ENCODE data around the gene PDSS2. TPM values are rescaled to one million over a fixed set of nuclear protein-coding genes. Genes with fewer than 3 reads are reported as not detected.

PDSS2 gene
- total RNA-seq, 1 donor from 2014 or later: 10.7 TPM

- H3K27ac Mint-ChIP-seq: no peak overlapping the region
- H3K4me3 Mint-ChIP-seq: no peak overlapping the region
- TF ChIP-seq CTCF (IDR thresholded peaks at IDR 0.05; ENCODE audit: unreplicated experiment): no peak
- H3K4me1 Mint-ChIP-seq: peaks cover 9% of the 10 kb centered on the region
- H3K9me3 Mint-ChIP-seq: peaks cover 2% of the 10 kb centered on the region
- DNase-seq (ENCODE audit: low spot score in 2 of 2, unreplicated experiment in 2 of 2): no peak
- H3K36me3 Mint-ChIP-seq: peaks cover 7% of the 10 kb centered on the region
- H3K27me3 Mint-ChIP-seq (ENCODE audit: low read depth): no peaks in the 10 kb centered on the region
These were observed 17.7 kb downstream of the PDSS2 start for GRCh38 chr6:107441682-107442081.

- Mint-ChIP-seq H3K9me3 (no peaks in the 10 kb centered on the region), H3K4me3 (no peak overlapping the region), H3K27me3 (ENCODE audit: low read depth) (no peaks in the 10 kb centered on the region), H3K4me1 (peaks cover 9% of the 10 kb centered on the region), H3K27ac (no peak overlapping the region), H3K36me3 (peaks cover 4% of the 10 kb centered on the region)
- no peak for DNase-seq (ENCODE audit: low spot score in 2 of 2, unreplicated experiment in 2 of 2)
- TF ChIP-seq CTCF (IDR thresholded peaks at IDR 0.05; ENCODE audit: unreplicated experiment): no peak
These were observed 18.4 kb downstream of the PDSS2 start for GRCh38 chr6:107440936-107441335.

- DNase-seq (ENCODE audit: low spot score in 2 of 2, unreplicated experiment in 2 of 2): no peak
- no peak for TF ChIP-seq CTCF (IDR thresholded peaks at IDR 0.05; ENCODE audit: unreplicated experiment)
- Mint-ChIP-seq H3K27me3 (ENCODE audit: low read depth) (no peaks in the 10 kb centered on the region), H3K4me1 (peaks cover 9% of the 10 kb centered on the region), H3K9me3 (no peaks in the 10 kb centered on the region), H3K4me3 (no peak overlapping the region), H3K36me3 (no peaks in the 10 kb centered on the region), H3K27ac (no peak overlapping the region)
These were observed 20.0 kb downstream of the PDSS2 start for GRCh38 chr6:107439406-107439805.

- peaks cover 9% of the 10 kb centered on the region for H3K4me1 Mint-ChIP-seq
- H3K9me3 Mint-ChIP-seq: peaks cover 12% of the 10 kb centered on the region
These were observed 21.7 kb downstream of the PDSS2 start for GRCh38 chr6:107437691-107438090.

GRCh38 chr6:107436881-107437280, 22.5 kb downstream of the PDSS2 start:
- no peak for TF ChIP-seq CTCF (IDR thresholded peaks at IDR 0.05; ENCODE audit: unreplicated experiment)
- H3K27me3 Mint-ChIP-seq (ENCODE audit: low read depth): no peaks in the 10 kb centered on the region
- peaks cover 12% of the 10 kb centered on the region for H3K9me3 Mint-ChIP-seq
- H3K4me3 Mint-ChIP-seq: no peak overlapping the region
- no peak for DNase-seq (ENCODE audit: low spot score in 2 of 2, unreplicated experiment in 2 of 2)
- no peak overlapping the region for H3K27ac Mint-ChIP-seq
- peaks cover 4% of the 10 kb centered on the region for H3K36me3 Mint-ChIP-seq
- H3K4me1 Mint-ChIP-seq: peaks cover 9% of the 10 kb centered on the region

More at GRCh38 chr6:107437691-107438090, 21.7 kb downstream of the PDSS2 start:
- H3K4me3 Mint-ChIP-seq: no peak overlapping the region
- no peak overlapping the region for H3K27ac Mint-ChIP-seq
- H3K27me3 Mint-ChIP-seq (ENCODE audit: low read depth): no peaks in the 10 kb centered on the region
- peaks cover 4% of the 10 kb centered on the region for H3K36me3 Mint-ChIP-seq
- no peak for DNase-seq (ENCODE audit: low spot score in 2 of 2, unreplicated experiment in 2 of 2)
- no peak for TF ChIP-seq CTCF (IDR thresholded peaks at IDR 0.05; ENCODE audit: unreplicated experiment)

- no peak overlapping the region for H3K27ac Mint-ChIP-seq
- no peaks in the 10 kb centered on the region for H3K27me3 Mint-ChIP-seq (ENCODE audit: low read depth)
- no peak overlapping the region for H3K4me3 Mint-ChIP-seq
- no peak for TF ChIP-seq CTCF (IDR thresholded peaks at IDR 0.05; ENCODE audit: unreplicated experiment)
- DNase-seq (ENCODE audit: low spot score in 2 of 2, unreplicated experiment in 2 of 2): no peak
- H3K4me1 Mint-ChIP-seq: peaks cover 2% of the 10 kb centered on the region
- H3K9me3 Mint-ChIP-seq: peaks cover 12% of the 10 kb centered on the region
- peaks cover 4% of the 10 kb centered on the region for H3K36me3 Mint-ChIP-seq
These were observed 23.6 kb downstream of the PDSS2 start for GRCh38 chr6:107435798-107436197.
